Rectal smooth muscle tissue (tissue), 1 donor: ENCODE data around the gene CBARP.
A peak's percentile ranks its signal among the peaks of the same experiment; 100 is the strongest.
"Not testable (repeated sequence)": the region's sequence is repeated elsewhere in the genome, so short reads cannot be mapped to it uniquely, and the experiment has no call there.

Experiments used
- H3K27ac ChIP-seq: one replicate; pipeline ENCODE4 v1.7.0; 2013; ENCODE audit warnings: low read depth, low read length, inconsistent platforms
- H3K27me3 ChIP-seq: one replicate; pipeline ENCODE4 v1.7.0; 2013; ENCODE audit warnings: low read length; ENCODE audit not compliant: control insufficient read depth, insufficient read depth
- H3K36me3 ChIP-seq: one replicate; pipeline ENCODE4 v1.7.0; 2013; ENCODE audit warnings: low read length; ENCODE audit not compliant: control insufficient read depth, insufficient read depth
- H3K4me1 ChIP-seq: one replicate; pipeline ENCODE4 v1.7.0; 2013; ENCODE audit warnings: low read length; ENCODE audit not compliant: control insufficient read depth, insufficient read depth
- H3K4me3 ChIP-seq: one replicate; pipeline ENCODE4 v1.7.0; 2013; ENCODE audit warnings: low read length
- H3K9ac ChIP-seq: one replicate; pipeline ENCODE4 v1.7.0; 2013; ENCODE audit warnings: low read length

Gene CBARP

GRCh38 chr19:1251330-1252220, 13.8 kb upstream of the CBARP start:
- Histone ChIP-seq H3K9ac (peak overlapping the region; percentile 86), H3K27ac (peak overlapping the region; percentile 100), H3K36me3 (peaks cover 25% of the 10 kb centered on the region), H3K27me3 (no peaks in the 10 kb centered on the region), H3K4me1 (peaks cover 31% of the 10 kb centered on the region), H3K4me3 (peak overlapping the region; percentile 77)

- H3K27ac ChIP-seq: peak overlapping the region; percentile 100
- peaks cover 31% of the 10 kb centered on the region for H3K4me1 ChIP-seq
- H3K4me3 ChIP-seq: peak overlapping the region; percentile 77
- H3K27me3 ChIP-seq: no peaks in the 10 kb centered on the region
- H3K9ac ChIP-seq: peak overlapping the region; percentile 86
- peaks cover 19% of the 10 kb centered on the region for H3K36me3 ChIP-seq
These were observed 12.8 kb upstream of the CBARP start for GRCh38 chr19:1250437-1251260.

GRCh38 chr19:1249990-1250436, 12.2 kb upstream of the CBARP start:
- peak overlapping the region; percentile 73 for H3K9ac ChIP-seq
- peaks cover 31% of the 10 kb centered on the region for H3K4me1 ChIP-seq
- peaks cover 14% of the 10 kb centered on the region for H3K36me3 ChIP-seq
- H3K4me3 ChIP-seq: peak overlapping the region; percentile 77
- no peaks in the 10 kb centered on the region for H3K27me3 ChIP-seq
- peak overlapping the region; percentile 100 for H3K27ac ChIP-seq

GRCh38 chr19:1249298-1249989, 11.6 kb upstream of the CBARP start:
- peaks cover 31% of the 10 kb centered on the region for H3K4me1 ChIP-seq

GRCh38 chr19:1248786-1249297, 11.0 kb upstream of the CBARP start:
- Histone ChIP-seq H3K4me1 (peaks cover 30% of the 10 kb centered on the region), H3K4me3 (peak overlapping the region; percentile 82), H3K36me3 (peaks cover 6% of the 10 kb centered on the region), H3K27me3 (no peaks in the 10 kb centered on the region), H3K27ac (peak overlapping the region; percentile 99), H3K9ac (peak overlapping the region; percentile 68)

More at GRCh38 chr19:1249298-1249989, 11.6 kb upstream of the CBARP start:
- Histone ChIP-seq H3K36me3 (peaks cover 8% of the 10 kb centered on the region), H3K4me3 (peak overlapping the region; percentile 82), H3K27me3 (no peaks in the 10 kb centered on the region), H3K27ac (peak overlapping the region; percentile 100), H3K9ac (peak overlapping the region; percentile 73)

- peak within 1 kb of the TSS; percentile 82 for H3K4me3 ChIP-seq
- H3K36me3 ChIP-seq: peaks cover 6% of the 10 kb centered on the region
- peak within 1 kb of the TSS; percentile 73 for H3K9ac ChIP-seq
- H3K4me1 ChIP-seq: peaks cover 29% of the 10 kb centered on the region
- peak within 1 kb of the TSS; percentile 99 for H3K27ac ChIP-seq
- no peaks in the 10 kb centered on the region for H3K27me3 ChIP-seq
These were observed 10.5 kb upstream of the CBARP start, which contains the start of gene MIDN for GRCh38 chr19:1248139-1248785. Gene MIDN, plus strand, starts transcription at chr19:1248583. Its CDS starts 1,714 bp downstream, at chr19:1250297.

GRCh38 chr19:1247748-1248138, 9.9 kb upstream of the CBARP start:
- Histone ChIP-seq H3K27ac (peak overlapping the region; percentile 99), H3K4me1 (peaks cover 32% of the 10 kb centered on the region), H3K36me3 (peaks cover 6% of the 10 kb centered on the region), H3K9ac (peak overlapping the region; percentile 45), H3K27me3 (no peaks in the 10 kb centered on the region), H3K4me3 (peak overlapping the region; percentile 59)

- not testable (repeated sequence) for H3K4me3 ChIP-seq, H3K27me3 ChIP-seq, H3K9ac ChIP-seq, H3K36me3 ChIP-seq
- Histone ChIP-seq H3K4me1 (peaks cover 32% of the 10 kb centered on the region), H3K27ac (peak overlapping the region; percentile 91)
These were observed 8.7 kb upstream of the CBARP start for GRCh38 chr19:1246265-1247087.

- Histone ChIP-seq H3K36me3 (no peaks in the 10 kb centered on the region), H3K27me3 (no peaks in the 10 kb centered on the region), H3K9ac (no peak overlapping the region), H3K4me1 (peaks cover 35% of the 10 kb centered on the region), H3K27ac (peak overlapping the region; percentile 91), H3K4me3 (no peak overlapping the region)
These were observed 7.9 kb upstream of the CBARP start for GRCh38 chr19:1245494-1246264.

- Histone ChIP-seq H3K9ac (no peak overlapping the region), H3K36me3 (no peaks in the 10 kb centered on the region), H3K4me1 (peaks cover 35% of the 10 kb centered on the region), H3K4me3 (peak overlapping the region; percentile 46), H3K27me3 (no peaks in the 10 kb centered on the region), H3K27ac (peak overlapping the region; percentile 91)
These were observed 7.1 kb upstream of the CBARP start for GRCh38 chr19:1244693-1245451.
